ENCODE measurements around the gene RET. TPM values are rescaled to one million over a fixed set of nuclear protein-coding genes. Genes with fewer than 3 reads are reported as not detected.
A peak's percentile ranks its signal among the peaks of the same experiment; 100 is the strongest.

The RET gene
- total and polyA plus RNA-seq, 4 donors: 0.31 to 1.3 (median 0.77) TPM

DNA sequence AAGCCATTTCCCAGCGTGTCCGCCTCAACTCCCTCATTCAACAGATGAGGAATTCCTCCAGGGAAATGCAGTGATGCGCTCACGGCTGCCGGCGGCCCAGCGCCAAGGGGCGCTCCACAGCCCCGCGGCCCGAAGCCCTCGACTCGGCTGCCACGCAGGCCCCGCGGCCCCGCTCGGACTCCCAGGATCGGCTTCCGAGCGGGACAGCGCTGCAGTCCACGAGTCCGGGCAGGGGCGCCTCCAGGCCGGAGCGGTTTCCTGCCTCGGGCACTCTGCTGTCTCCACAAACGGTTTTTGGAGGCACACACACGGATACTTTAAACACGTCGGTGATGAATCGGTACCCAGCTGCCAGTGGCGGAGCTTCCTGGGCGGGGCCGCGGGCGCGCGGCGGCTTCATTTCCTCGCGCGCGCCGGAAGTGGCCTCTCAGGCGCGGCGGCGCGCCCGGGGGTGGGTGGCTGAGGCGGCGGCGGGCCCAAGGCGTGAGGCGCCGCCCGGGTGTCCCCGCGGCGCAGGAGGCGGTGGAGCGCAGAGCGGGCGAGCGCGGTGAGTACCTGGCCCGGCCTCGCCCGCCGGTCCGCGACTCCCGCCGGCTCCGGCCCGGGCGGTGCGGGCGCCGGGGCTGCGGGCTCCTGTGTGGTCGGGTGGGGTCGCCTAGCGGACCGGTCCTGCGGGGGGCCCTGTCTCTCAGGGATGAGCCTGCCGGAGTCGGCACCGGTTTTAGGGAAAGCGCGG lies 61.3 kb downstream of the RET start, which contains the start of gene CSGALNACT2:
TSS of gene CSGALNACT2 (plus strand) at position 425 of the 736 bp plus-strand sequence. CDS start 16,705 bp downstream, outside the sequence.
- DNase-seq (peak; percentile 91 to 95 (median 91)), ATAC-seq (ENCODE audit: insufficient read depth, low FRiP score) (peak; percentile 93)
- peak within 1 kb of the TSS; percentile 71 for H3K4me3 ChIP-seq
- no peaks in the 10 kb centered on the region for H3K36me3 ChIP-seq (ENCODE audit: control insufficient read depth in 4 of 4, insufficient read depth in 4 of 4, low read length in 4 of 4)
- H3K4me1 ChIP-seq (ENCODE audit: control insufficient read depth in 5 of 5, insufficient read depth in 5 of 5, low read length in 5 of 5): peaks cover 4 to 34% (median 6%) of the 10 kb centered on the region in 5 donors
- peak within 1 kb of the TSS; percentile 94 to 100 for H3K27ac ChIP-seq (ENCODE audit: low read depth in 1 of 2, low read length in 1 of 2)
- H3K9ac ChIP-seq (ENCODE audit: insufficient read depth in 1 of 2, low read length in 2 of 2): peak within 1 kb of the TSS; percentile 81 to 96
- H3K27me3 ChIP-seq (ENCODE audit: control insufficient read depth in 3 of 3, insufficient read depth in 3 of 3, low read length in 2 of 3): no peaks in the 10 kb centered on the region
- H3K9me3 ChIP-seq (ENCODE audit: control insufficient read depth in 4 of 4, insufficient read depth in 3 of 4, low read length in 3 of 4): no peaks in the 10 kb centered on the region
- TF ChIP-seq, protein P1, sequence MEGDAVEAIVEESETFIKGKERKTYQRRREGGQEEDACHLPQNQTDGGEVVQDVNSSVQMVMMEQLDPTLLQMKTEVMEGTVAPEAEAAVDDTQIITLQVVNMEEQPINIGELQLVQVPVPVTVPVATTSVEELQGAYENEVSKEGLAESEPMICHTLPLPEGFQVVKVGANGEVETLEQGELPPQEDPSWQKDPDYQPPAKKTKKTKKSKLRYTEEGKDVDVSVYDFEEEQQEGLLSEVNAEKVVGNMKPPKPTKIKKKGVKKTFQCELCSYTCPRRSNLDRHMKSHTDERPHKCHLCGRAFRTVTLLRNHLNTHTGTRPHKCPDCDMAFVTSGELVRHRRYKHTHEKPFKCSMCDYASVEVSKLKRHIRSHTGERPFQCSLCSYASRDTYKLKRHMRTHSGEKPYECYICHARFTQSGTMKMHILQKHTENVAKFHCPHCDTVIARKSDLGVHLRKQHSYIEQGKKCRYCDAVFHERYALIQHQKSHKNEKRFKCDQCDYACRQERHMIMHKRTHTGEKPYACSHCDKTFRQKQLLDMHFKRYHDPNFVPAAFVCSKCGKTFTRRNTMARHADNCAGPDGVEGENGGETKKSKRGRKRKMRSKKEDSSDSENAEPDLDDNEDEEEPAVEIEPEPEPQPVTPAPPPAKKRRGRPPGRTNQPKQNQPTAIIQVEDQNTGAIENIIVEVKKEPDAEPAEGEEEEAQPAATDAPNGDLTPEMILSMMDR (IDR thresholded peaks at IDR 0.05; ENCODE audit: control extremely low read depth, extremely low read depth): no peak
- 0% methylated on average over 77 to 93 of the region's 93 CpGs for WGBS, 2 donors

DNA sequence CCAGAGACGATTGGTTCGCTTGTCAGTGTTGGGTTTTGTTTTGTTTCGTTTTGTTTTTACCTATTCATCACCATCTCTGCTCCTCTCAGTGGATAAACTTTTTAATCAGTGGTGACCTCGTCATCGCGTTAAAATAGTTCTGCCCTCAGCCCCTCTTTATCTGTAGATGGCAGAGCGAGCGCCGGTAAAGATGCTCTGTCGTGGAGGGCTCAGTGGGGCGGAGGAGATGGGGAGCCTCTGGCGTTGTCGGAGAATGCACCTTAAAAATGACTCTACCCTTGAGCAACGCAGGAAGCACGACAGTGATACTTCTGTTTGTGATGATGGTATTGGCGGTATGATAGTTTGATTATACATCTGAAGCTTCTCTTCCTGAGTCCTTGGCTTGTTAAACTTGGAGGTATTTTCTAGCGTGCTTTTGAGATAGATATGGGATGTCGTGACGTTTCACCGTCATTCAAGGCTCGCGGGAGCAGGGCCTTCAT lies 61.9 kb downstream of the RET start:
- DNase-seq (peak in 2 of 3 donors; percentile 49 to 61), ATAC-seq (ENCODE audit: insufficient read depth, low FRiP score) (no peak)
- peaks cover 4 to 39% (median 10%) of the 10 kb centered on the region in 5 donors for H3K4me1 ChIP-seq (ENCODE audit: control insufficient read depth in 5 of 5, insufficient read depth in 5 of 5, low read length in 5 of 5)

DNA sequence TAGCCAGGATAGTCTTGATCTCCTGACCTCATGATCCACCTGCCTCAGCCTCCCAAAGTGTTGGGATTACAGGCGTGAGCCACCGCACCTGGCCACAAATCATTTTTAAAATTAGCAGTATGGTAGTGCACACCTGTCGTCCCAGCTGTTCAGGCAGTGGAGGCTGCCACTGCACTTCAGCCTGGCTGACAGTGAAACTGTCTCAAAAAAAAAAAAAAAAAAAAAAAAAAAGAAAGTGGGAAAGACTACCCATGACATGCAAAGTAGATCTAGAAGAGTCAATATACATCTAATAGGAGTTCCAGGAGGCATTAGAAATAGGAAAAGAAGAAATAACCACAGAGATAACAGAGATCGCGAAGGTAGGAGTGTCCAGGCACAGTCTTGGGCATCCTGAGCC lies 64.6 kb downstream of the RET start:
- Histone ChIP-seq H3K4me1 (ENCODE audit: control insufficient read depth in 5 of 5, insufficient read depth in 5 of 5, low read length in 5 of 5) (peaks cover 4 to 40% (median 10%) of the 10 kb centered on the region in 5 donors), H3K9me3 (ENCODE audit: control insufficient read depth in 4 of 4, insufficient read depth in 3 of 4, low read length in 3 of 4) (no peaks in the 10 kb centered on the region), H3K36me3 (ENCODE audit: control insufficient read depth in 4 of 4, insufficient read depth in 4 of 4, low read length in 4 of 4) (no peaks in the 10 kb centered on the region), H3K9ac (ENCODE audit: insufficient read depth in 1 of 2, low read length in 2 of 2) (no peak overlapping the region), H3K27me3 (ENCODE audit: control insufficient read depth in 3 of 3, insufficient read depth in 3 of 3, low read length in 2 of 3) (no peaks in the 10 kb centered on the region), H3K27ac (ENCODE audit: low read depth in 1 of 2, low read length in 1 of 2) (no peak overlapping the region), H3K4me3 (no peak overlapping the region)
- TF ChIP-seq, protein P1 (IDR thresholded peaks at IDR 0.05; ENCODE audit: control extremely low read depth, extremely low read depth): no peak
- ATAC-seq (ENCODE audit: insufficient read depth, low FRiP score): no peak
- DNase-seq: no peak
- WGBS, 2 donors: 83 to 89% methylated on average over 5 of the region's 5 CpGs

More for the DNA sequence above, 61.9 kb downstream of the RET start:
- Histone ChIP-seq H3K9ac (ENCODE audit: insufficient read depth in 1 of 2, low read length in 2 of 2) (peak overlapping the region; percentile 70 to 95), H3K27ac (ENCODE audit: low read depth in 1 of 2, low read length in 1 of 2) (peak overlapping the region; percentile 94 to 100), H3K4me3 (peak overlapping the region; percentile 71), H3K27me3 (ENCODE audit: control insufficient read depth in 3 of 3, insufficient read depth in 3 of 3, low read length in 2 of 3) (no peaks in the 10 kb centered on the region), H3K36me3 (ENCODE audit: control insufficient read depth in 4 of 4, insufficient read depth in 4 of 4, low read length in 4 of 4) (no peaks in the 10 kb centered on the region), H3K9me3 (ENCODE audit: control insufficient read depth in 4 of 4, insufficient read depth in 3 of 4, low read length in 3 of 4) (no peaks in the 10 kb centered on the region)
- TF ChIP-seq, protein P1 (IDR thresholded peaks at IDR 0.05; ENCODE audit: control extremely low read depth, extremely low read depth): no peak
- WGBS, 2 donors: 0 to 1% methylated on average over 22 of the region's 22 CpGs
